Stimulated activated naive CD8-positive, alpha-beta T cell treated with anti-CD3 and anti-CD28 coated beads, Interleukin-15, Interleukin-2, amounts not matched to agents 100 ng/mL and 50 ng/mL, for 24 hours (primary cell): ENCODE data around the gene CRYBA4.

Experiments
- H3K27ac Mint-ChIP-seq: one replicate; pipeline ENCODE4 v1.8.0; 2021; ENCODE audit warnings: mild to moderate bottlenecking, mixed read lengths
- H3K27me3 Mint-ChIP-seq: one replicate; pipeline ENCODE4 v1.8.0; 2021; ENCODE audit warnings: mixed read lengths
- H3K36me3 Mint-ChIP-seq: one replicate; pipeline ENCODE4 v1.8.0; 2021; ENCODE audit warnings: low read depth, mixed read lengths
- H3K4me1 Mint-ChIP-seq: one replicate; pipeline ENCODE4 v1.8.0; 2021; ENCODE audit warnings: low read depth, mixed read lengths
- H3K4me3 Mint-ChIP-seq: one replicate; pipeline ENCODE4 v1.8.0; 2021; ENCODE audit warnings: mild to moderate bottlenecking, mixed read lengths
- H3K9me3 Mint-ChIP-seq: one replicate; pipeline ENCODE4 v1.8.0; 2021; ENCODE audit warnings: mixed read lengths

CRYBA4 gene

GRCh38 chr22:26621663-26622062 lies at the start of gene CRYBA4:
Gene CRYBA4, plus strand, starts transcription at chr22:26621963. Its CDS starts 634 bp downstream, at chr22:26622597.
- no peaks in the 10 kb centered on the region for H3K27me3 Mint-ChIP-seq
- peaks cover 5% of the 10 kb centered on the region for H3K9me3 Mint-ChIP-seq
- H3K36me3 Mint-ChIP-seq, result no peaks in the 10 kb centered on the region
- H3K4me1 Mint-ChIP-seq, result peaks cover 6% of the 10 kb centered on the region
- no peak within 1 kb of the TSS for H3K27ac Mint-ChIP-seq
- H3K4me3 Mint-ChIP-seq, result no peak within 1 kb of the TSS

- Mint-ChIP-seq H3K27me3 (no peaks in the 10 kb centered on the region), H3K27ac (peak overlapping the region; percentile 75), H3K36me3 (peaks cover 18% of the 10 kb centered on the region), H3K4me1 (peaks cover 76% of the 10 kb centered on the region), H3K4me3 (no peak overlapping the region), H3K9me3 (no peaks in the 10 kb centered on the region)
These were observed 48.6 kb upstream of the CRYBA4 start for GRCh38 chr22:26573026-26573662.

GRCh38 chr22:26574001-26574723 lies 47.6 kb upstream of the CRYBA4 start:
- peak overlapping the region; percentile 75 for H3K27ac Mint-ChIP-seq
- no peak overlapping the region for H3K4me3 Mint-ChIP-seq

DNA sequence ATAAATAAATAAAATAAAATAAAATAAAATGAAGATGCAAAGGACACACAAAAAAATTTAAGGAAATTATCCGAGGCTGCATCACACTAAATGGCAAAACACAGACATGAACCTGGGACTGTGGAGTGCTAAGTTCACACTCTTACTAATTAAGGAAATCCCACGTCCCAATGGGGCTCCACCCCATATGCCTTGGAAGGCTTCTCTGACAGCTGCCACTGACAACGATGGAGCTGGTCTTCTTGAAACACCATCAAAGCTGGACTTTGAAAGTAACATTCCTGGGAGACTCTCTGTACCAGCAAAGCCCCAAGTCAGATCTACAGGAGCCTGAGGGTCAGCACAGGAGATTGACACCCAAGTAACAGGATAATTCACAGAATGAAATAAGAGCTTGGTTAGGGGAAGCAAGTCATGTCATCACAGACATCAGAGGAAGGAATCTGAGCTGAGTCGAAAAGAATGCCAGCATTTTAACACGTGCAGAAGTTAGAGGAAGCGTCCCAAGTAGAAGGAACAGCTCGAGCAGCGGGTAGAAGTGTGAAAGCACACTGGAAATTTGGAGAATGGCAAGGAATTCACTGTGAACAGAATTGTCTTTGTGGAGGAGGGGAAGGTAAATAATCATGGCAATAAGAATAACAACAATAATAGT lies 45.6 kb upstream of the CRYBA4 start:
- peaks cover 83% of the 10 kb centered on the region for H3K4me1 Mint-ChIP-seq
- H3K36me3 Mint-ChIP-seq, result peaks cover 29% of the 10 kb centered on the region
- no peaks in the 10 kb centered on the region for H3K9me3 Mint-ChIP-seq
- no peak overlapping the region for H3K4me3 Mint-ChIP-seq
- H3K27me3 Mint-ChIP-seq, result no peaks in the 10 kb centered on the region
- H3K27ac Mint-ChIP-seq, result no peak overlapping the region

More at GRCh38 chr22:26574001-26574723, 47.6 kb upstream of the CRYBA4 start:
- Mint-ChIP-seq H3K4me1 (peaks cover 77% of the 10 kb centered on the region), H3K36me3 (peaks cover 22% of the 10 kb centered on the region), H3K27me3 (no peaks in the 10 kb centered on the region), H3K9me3 (no peaks in the 10 kb centered on the region)

- Mint-ChIP-seq H3K36me3 (peaks cover 36% of the 10 kb centered on the region), H3K4me1 (peaks cover 81% of the 10 kb centered on the region), H3K27me3 (no peaks in the 10 kb centered on the region), H3K27ac (no peak overlapping the region), H3K4me3 (no peak overlapping the region), H3K9me3 (no peaks in the 10 kb centered on the region)
These were observed 44.7 kb upstream of the CRYBA4 start for GRCh38 chr22:26577081-26577480.

DNA sequence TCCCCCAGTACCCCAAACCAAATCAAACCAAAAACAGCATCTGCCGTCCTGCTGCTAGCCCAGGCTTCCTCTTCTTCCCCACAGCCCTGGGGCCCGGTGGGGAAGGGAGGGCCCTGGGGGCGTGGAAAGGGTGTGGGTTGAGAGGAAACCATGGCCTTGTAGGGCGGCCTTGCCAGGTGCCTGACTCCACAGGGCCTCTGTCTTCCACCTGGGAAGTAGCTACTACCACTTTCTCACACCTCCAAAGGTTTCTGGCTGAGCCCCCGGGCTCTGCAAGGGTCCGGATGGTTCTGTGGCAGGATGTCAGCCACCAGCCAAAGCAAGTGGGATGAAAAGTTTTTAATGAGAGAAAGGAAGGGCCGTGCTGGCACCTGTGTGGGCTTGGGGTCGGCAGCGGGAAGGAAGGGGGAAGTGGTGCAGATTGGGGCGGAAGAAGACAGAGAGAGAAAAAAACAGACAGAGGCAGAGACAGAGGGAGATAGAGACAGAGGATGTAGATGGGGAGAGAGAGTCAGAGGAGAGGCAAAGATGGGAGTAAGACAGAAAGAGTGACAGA lies 42.4 kb upstream of the CRYBA4 start:
- Mint-ChIP-seq H3K4me3 (peak overlapping the region; percentile 70), H3K4me1 (peaks cover 72% of the 10 kb centered on the region)

DNA sequence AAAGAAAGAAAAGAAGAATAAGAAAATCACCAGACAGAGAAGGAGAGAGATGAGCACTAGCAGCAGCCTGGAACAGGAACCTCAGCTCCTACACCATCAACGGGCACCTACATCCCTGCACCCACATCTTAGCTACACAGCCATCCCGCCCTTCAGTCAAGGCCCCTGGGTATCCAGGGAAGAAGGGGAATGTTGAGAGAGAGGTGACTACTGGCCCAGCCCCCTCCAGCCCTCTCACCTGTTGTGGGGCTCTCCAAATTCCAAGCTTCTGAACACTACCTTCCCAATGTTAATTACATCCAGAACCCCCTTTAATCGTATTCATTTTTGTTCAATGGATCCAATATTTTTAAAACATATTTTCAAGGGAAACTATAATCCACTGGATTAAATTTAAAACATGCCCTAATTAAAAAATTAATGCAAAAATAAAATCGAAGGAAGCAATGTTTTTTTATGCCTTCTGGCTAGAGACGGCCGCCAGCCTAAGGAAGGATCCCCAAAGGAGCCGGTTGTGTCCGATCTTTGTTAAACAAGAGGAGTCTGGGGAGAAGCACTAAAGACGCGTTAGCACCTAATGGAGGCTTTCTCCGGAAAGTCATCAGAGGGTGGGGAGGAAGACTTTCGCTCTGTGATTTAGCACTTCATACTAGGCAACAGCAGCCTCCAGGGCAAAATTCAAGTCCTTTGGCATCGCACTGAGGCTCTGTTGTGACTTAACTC lies 41.4 kb upstream of the CRYBA4 start:
- Mint-ChIP-seq H3K4me3 (peak overlapping the region; percentile 70), H3K27ac (peak overlapping the region; percentile 94), H3K4me1 (peaks cover 72% of the 10 kb centered on the region), H3K27me3 (no peaks in the 10 kb centered on the region), H3K9me3 (no peaks in the 10 kb centered on the region), H3K36me3 (peaks cover 44% of the 10 kb centered on the region)

More for the DNA sequence above, 42.4 kb upstream of the CRYBA4 start:
- peaks cover 43% of the 10 kb centered on the region for H3K36me3 Mint-ChIP-seq
- no peaks in the 10 kb centered on the region for H3K27me3 Mint-ChIP-seq
- no peaks in the 10 kb centered on the region for H3K9me3 Mint-ChIP-seq
- peak overlapping the region; percentile 94 for H3K27ac Mint-ChIP-seq

- Mint-ChIP-seq H3K4me3 (no peak overlapping the region), H3K27ac (peak overlapping the region; percentile 74), H3K36me3 (peaks cover 44% of the 10 kb centered on the region), H3K9me3 (no peaks in the 10 kb centered on the region), H3K4me1 (peaks cover 76% of the 10 kb centered on the region), H3K27me3 (no peaks in the 10 kb centered on the region)
These were observed 40.7 kb upstream of the CRYBA4 start for GRCh38 chr22:26581026-26581425.

- Mint-ChIP-seq H3K4me3 (no peak overlapping the region), H3K4me1 (peaks cover 78% of the 10 kb centered on the region), H3K27me3 (no peaks in the 10 kb centered on the region), H3K27ac (no peak overlapping the region), H3K36me3 (peaks cover 46% of the 10 kb centered on the region), H3K9me3 (no peaks in the 10 kb centered on the region)
These were observed 40.1 kb upstream of the CRYBA4 start for GRCh38 chr22:26581633-26582168.

DNA sequence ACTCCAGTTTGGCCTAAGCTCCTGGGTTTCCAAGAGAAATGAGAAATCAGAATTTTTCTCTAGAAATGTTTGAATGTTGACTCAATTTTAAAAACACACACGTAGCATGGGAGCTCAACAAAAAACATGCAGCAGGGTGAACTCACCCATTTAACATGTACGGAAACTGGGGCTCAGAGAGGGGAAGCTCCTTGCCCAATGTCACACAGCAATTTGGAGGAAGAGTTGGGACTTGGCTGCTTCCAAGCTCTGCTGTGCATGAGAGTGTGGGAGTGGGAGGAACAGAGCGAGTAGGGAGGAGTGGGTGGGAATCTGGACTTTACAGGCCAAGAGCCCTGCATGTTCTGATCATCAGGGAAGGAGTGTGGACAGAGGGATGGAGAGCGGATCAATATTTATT lies 37.8 kb upstream of the CRYBA4 start:
- H3K36me3 Mint-ChIP-seq, result peaks cover 47% of the 10 kb centered on the region
- H3K27me3 Mint-ChIP-seq, result no peaks in the 10 kb centered on the region
- H3K9me3 Mint-ChIP-seq, result no peaks in the 10 kb centered on the region
- H3K4me3 Mint-ChIP-seq, result no peak overlapping the region
- peaks cover 86% of the 10 kb centered on the region for H3K4me1 Mint-ChIP-seq
- peak overlapping the region; percentile 71 for H3K27ac Mint-ChIP-seq

GRCh38 chr22:26585104-26585790 lies 36.5 kb upstream of the CRYBA4 start:
- Mint-ChIP-seq H3K27ac (peak overlapping the region; percentile 71), H3K9me3 (no peaks in the 10 kb centered on the region), H3K27me3 (no peaks in the 10 kb centered on the region), H3K4me3 (peak overlapping the region; percentile 20), H3K4me1 (peaks cover 78% of the 10 kb centered on the region), H3K36me3 (peaks cover 45% of the 10 kb centered on the region)

DNA sequence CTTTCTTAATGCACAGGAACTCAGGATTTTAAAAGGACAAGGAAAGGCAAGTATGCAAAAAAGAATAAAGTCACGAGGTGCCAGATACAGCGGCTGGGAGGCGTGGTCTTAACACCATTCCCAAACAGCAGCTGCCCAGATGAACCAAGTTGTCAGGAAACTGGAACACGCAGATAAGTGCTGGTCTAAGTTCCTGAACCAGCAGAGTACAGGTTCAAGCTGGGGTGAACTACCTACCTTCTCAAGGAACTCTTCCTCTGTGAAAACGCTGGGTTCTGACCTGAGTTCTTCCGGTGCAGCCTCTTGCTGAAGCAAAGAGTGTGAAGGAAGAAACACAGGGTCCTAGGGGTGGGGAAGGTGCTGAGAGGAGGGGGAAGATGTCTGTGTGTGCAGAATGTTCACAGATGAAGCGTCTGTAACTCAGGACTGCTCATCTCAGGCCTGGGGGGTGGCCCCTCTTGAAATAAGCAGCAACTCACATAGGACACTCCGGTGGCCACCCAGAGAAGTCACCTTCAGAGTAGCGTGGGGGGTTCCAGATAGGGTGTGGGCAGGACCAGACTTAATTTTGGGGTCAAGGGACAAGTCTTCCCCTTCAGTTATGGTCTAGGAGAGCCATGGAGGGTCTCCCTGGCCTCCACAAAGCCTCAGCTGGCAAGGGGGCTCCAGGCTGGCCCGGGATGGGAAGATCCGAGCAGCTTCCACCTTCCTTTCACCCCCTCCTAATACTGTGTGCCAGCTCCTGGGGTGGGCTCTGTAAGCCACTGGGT lies 35.0 kb upstream of the CRYBA4 start:
- Mint-ChIP-seq H3K9me3 (no peaks in the 10 kb centered on the region), H3K4me3 (peak overlapping the region; percentile 32), H3K27me3 (no peaks in the 10 kb centered on the region), H3K27ac (peak overlapping the region; percentile 61), H3K4me1 (peaks cover 72% of the 10 kb centered on the region), H3K36me3 (peaks cover 33% of the 10 kb centered on the region)

DNA sequence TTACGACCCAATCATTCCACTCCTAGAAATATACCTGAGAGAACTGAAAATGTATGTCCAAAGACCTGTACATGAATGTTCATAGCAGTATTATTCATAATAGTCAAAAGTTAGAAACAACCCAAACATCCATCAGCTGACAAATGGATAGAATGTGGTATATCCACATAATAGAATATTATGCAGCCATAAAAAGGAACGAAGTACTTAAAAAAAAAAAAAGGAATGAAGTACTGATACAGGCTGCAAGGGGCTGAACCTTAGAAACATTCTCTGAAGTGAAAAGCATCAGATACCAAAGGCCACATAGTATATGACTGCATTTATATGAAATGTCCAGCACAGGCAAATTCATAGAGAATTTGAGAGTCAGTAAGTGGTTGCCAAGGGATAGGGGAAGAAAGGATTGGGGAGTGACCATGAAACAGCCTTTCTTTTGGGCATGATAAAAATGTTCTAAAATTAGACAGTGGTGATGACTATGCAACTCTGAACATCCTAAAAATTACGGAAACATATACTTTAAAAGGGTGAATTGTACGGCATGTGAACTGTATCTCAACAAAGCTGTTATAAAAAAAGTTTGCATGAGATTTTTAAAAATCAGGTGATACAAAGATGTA lies 33.7 kb upstream of the CRYBA4 start:
- peak overlapping the region; percentile 89 for H3K4me3 Mint-ChIP-seq
- no peaks in the 10 kb centered on the region for H3K9me3 Mint-ChIP-seq
- H3K27me3 Mint-ChIP-seq, result no peaks in the 10 kb centered on the region
- H3K27ac Mint-ChIP-seq, result peak overlapping the region; percentile 80
- H3K36me3 Mint-ChIP-seq, result peaks cover 25% of the 10 kb centered on the region
- peaks cover 79% of the 10 kb centered on the region for H3K4me1 Mint-ChIP-seq
